ENCODE measurements around the gene CCDC149.

CCDC149 gene

DNA sequence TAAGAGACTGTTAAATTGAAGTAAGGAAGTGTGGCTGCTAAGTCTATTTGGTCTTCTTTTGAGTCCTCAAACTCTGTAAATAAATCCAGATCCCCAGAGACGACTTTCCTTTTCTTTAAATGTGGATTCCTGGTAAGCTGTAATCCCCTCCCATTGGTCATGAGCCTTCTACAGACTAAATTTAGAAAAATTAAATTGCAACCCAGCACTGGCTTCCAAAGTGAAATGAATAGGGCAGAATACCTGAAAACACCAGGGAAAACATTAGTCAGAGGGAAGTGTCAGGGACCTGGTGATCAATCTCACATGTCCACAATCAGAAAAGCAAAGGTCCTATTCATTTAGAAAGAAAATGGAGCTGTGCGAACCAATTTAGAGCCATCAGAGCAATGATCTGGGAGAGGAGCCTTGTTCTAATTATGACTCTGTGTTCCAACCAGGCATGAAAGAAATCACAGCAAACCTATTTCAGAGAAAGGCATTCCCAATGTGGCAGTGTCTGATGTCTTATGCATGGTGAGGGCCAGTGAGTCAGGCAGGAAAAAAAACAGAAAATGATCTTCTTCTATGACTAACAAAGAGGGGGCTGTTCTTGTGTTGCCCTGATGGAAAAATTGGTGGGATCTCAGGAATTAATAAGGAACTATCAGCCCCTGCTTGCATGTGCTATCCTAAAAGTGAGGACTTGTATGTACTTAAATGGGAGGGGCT is 19.8 kb upstream of the CCDC149 start:
- TF ChIP-seq, protein P1, sequence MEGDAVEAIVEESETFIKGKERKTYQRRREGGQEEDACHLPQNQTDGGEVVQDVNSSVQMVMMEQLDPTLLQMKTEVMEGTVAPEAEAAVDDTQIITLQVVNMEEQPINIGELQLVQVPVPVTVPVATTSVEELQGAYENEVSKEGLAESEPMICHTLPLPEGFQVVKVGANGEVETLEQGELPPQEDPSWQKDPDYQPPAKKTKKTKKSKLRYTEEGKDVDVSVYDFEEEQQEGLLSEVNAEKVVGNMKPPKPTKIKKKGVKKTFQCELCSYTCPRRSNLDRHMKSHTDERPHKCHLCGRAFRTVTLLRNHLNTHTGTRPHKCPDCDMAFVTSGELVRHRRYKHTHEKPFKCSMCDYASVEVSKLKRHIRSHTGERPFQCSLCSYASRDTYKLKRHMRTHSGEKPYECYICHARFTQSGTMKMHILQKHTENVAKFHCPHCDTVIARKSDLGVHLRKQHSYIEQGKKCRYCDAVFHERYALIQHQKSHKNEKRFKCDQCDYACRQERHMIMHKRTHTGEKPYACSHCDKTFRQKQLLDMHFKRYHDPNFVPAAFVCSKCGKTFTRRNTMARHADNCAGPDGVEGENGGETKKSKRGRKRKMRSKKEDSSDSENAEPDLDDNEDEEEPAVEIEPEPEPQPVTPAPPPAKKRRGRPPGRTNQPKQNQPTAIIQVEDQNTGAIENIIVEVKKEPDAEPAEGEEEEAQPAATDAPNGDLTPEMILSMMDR (IDR thresholded peaks at IDR 0.05; ENCODE audit: insufficient read depth, low read length), result no peak
- TF ChIP-seq POLR2AphosphoS5 (IDR thresholded peaks at IDR 0.05; ENCODE audit: low read depth) (no peak), GABPA (IDR thresholded peaks at IDR 0.05; ENCODE audit: low read depth) (no peak), SPI1 (IDR thresholded peaks at IDR 0.05; ENCODE audit: borderline replicate concordance, low read depth) (no peak)
- TF ChIP-seq, protein P2, sequence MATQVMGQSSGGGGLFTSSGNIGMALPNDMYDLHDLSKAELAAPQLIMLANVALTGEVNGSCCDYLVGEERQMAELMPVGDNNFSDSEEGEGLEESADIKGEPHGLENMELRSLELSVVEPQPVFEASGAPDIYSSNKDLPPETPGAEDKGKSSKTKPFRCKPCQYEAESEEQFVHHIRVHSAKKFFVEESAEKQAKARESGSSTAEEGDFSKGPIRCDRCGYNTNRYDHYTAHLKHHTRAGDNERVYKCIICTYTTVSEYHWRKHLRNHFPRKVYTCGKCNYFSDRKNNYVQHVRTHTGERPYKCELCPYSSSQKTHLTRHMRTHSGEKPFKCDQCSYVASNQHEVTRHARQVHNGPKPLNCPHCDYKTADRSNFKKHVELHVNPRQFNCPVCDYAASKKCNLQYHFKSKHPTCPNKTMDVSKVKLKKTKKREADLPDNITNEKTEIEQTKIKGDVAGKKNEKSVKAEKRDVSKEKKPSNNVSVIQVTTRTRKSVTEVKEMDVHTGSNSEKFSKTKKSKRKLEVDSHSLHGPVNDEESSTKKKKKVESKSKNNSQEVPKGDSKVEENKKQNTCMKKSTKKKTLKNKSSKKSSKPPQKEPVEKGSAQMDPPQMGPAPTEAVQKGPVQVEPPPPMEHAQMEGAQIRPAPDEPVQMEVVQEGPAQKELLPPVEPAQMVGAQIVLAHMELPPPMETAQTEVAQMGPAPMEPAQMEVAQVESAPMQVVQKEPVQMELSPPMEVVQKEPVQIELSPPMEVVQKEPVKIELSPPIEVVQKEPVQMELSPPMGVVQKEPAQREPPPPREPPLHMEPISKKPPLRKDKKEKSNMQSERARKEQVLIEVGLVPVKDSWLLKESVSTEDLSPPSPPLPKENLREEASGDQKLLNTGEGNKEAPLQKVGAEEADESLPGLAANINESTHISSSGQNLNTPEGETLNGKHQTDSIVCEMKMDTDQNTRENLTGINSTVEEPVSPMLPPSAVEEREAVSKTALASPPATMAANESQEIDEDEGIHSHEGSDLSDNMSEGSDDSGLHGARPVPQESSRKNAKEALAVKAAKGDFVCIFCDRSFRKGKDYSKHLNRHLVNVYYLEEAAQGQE (IDR thresholded peaks at IDR 0.05; ENCODE audit: insufficient replicate concordance, low read depth), result no peak
- Histone ChIP-seq H3K27me3 (ENCODE audit: insufficient read depth, poor library complexity, severe bottlenecking) (no peaks in the 10 kb centered on the region), H3K4me3 (replicated peaks; ENCODE audit: insufficient read depth, low read length) (no peak overlapping the region), H3K27ac (replicated peaks) (no peak overlapping the region)
- no peak for DNase-seq (ENCODE audit: low read depth in 1 of 2, low spot score in 1 of 2)

DNA sequence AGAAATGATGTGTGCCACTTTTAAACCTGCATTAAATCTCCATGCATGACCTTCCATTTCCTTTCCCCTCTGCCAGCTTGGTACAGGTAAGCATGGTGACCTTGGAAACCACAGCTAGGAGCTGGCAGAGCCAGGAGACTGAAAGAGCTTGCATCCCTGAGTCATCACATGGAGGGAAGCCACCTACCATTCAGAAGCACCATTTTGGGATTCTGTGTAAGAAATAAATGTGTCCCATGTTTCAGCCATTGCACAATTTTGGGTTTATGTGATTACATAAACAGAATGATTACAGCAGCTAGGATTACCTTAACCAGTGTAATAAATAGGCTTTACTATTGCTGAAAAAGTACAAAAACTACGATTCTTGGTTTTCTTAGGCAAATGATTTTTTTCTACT is 17.3 kb upstream of the CCDC149 start:
- Histone ChIP-seq H3K27me3 (ENCODE audit: insufficient read depth, poor library complexity, severe bottlenecking) (no peaks in the 10 kb centered on the region), H3K4me3 (replicated peaks; ENCODE audit: insufficient read depth, low read length) (no peak overlapping the region), H3K27ac (replicated peaks) (no peak overlapping the region)
- DNase-seq (ENCODE audit: low read depth in 1 of 2, low spot score in 1 of 2), result peak; percentile 32 to 66
- no peak for TF ChIP-seq SPI1 (IDR thresholded peaks at IDR 0.05; ENCODE audit: borderline replicate concordance, low read depth)

DNA sequence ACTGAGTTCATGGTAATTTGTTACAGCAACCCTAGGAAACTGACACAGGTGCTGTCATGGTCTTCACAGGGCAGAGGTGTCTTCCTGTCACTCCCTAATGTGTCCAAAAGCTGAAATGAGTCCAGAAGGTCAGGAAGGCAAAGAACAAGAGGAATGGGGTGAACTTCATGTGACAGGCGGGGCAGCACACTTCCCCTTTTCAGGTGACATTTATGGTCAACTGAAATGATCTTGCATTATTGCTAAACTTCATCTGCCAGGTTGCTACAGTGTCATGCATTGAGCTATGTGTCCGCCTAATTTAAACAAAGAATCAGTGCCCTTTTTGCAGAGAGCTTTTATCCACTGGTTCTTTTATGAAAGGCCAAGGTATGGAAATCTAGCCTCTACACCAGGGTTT is 15.9 kb upstream of the CCDC149 start:
- TF ChIP-seq SPI1 (IDR thresholded peaks at IDR 0.05; ENCODE audit: borderline replicate concordance, low read depth), result peak; percentile 94
- TF ChIP-seq, protein P1 (IDR thresholded peaks at IDR 0.05; ENCODE audit: insufficient read depth, low read length), result no peak
- DNase-seq (ENCODE audit: low read depth in 1 of 2, low spot score in 1 of 2), result peak; percentile 34 to 64

GRCh38 chr4:24927049-24927448 is 14.2 kb upstream of the CCDC149 start:
- Histone ChIP-seq H3K4me3 (replicated peaks; ENCODE audit: insufficient read depth, low read length) (no peak overlapping the region), H3K27ac (replicated peaks) (no peak overlapping the region), H3K27me3 (ENCODE audit: insufficient read depth, poor library complexity, severe bottlenecking) (no peaks in the 10 kb centered on the region)
- DNase-seq (ENCODE audit: low read depth in 1 of 2, low spot score in 1 of 2), result peak in 1 of 2 experiments; percentile 16
- TF ChIP-seq GABPA (IDR thresholded peaks at IDR 0.05; ENCODE audit: low read depth), result no peak
- TF ChIP-seq, protein P2 (IDR thresholded peaks at IDR 0.05; ENCODE audit: insufficient replicate concordance, low read depth), result no peak
- TF ChIP-seq, protein P1 (IDR thresholded peaks at IDR 0.05; ENCODE audit: insufficient read depth, low read length), result no peak
- TF ChIP-seq SPI1 (IDR thresholded peaks at IDR 0.05; ENCODE audit: borderline replicate concordance, low read depth), result no peak
- no peak for TF ChIP-seq POLR2AphosphoS5 (IDR thresholded peaks at IDR 0.05; ENCODE audit: low read depth)

More for the DNA sequence above, 15.9 kb upstream of the CCDC149 start:
- H3K4me3 ChIP-seq (replicated peaks; ENCODE audit: insufficient read depth, low read length), result no peak overlapping the region
- H3K27me3 ChIP-seq (ENCODE audit: insufficient read depth, poor library complexity, severe bottlenecking), result no peaks in the 10 kb centered on the region
- H3K27ac ChIP-seq (replicated peaks), result no peak overlapping the region
